ACC112 (cell line): ENCODE measurements around the gene PRRX2.

Experiments
- H2AFZ ChIP-seq: fragments of 200-600 bp; sonication (generic); one replicate; pipeline ENCODE4 v1.6.0; 2017; ENCODE audit warnings: antibody characterized with exemption, low read length; ENCODE audit not compliant: unreplicated experiment
- H3K27ac ChIP-seq: fragments of 200-600 bp; sonication (generic); 2 replicates; pipeline ENCODE4 v1.5.1; 2014; ENCODE audit warnings: low read depth, mild to moderate bottlenecking, antibody characterized with exemption, low read length, moderate library complexity
- H3K27me3 ChIP-seq: fragments of 200-600 bp; sonication (generic); 2 replicates; pipeline ENCODE4 v1.6.1; 2014; ENCODE audit warnings: mild to moderate bottlenecking, antibody characterized with exemption, low read length, moderate library complexity, mixed read lengths; ENCODE audit not compliant: insufficient read depth
- H3K36me3 ChIP-seq: fragments of 200-600 bp; sonication (generic); 2 replicates; pipeline ENCODE4 v1.6.1; 2016; ENCODE audit warnings: mild to moderate bottlenecking, antibody characterized with exemption, low read length, moderate library complexity, mixed read lengths; ENCODE audit not compliant: insufficient read depth
- H3K4me1 ChIP-seq: fragments of 200-600 bp; sonication (generic); one replicate; pipeline ENCODE4 v1.6.1; 2016; ENCODE audit warnings: low read length, mixed read lengths; ENCODE audit not compliant: insufficient read depth, unreplicated experiment, control insufficient read depth
- H3K4me3 ChIP-seq: fragments of 200-600 bp; sonication (generic); 2 replicates; pipeline ENCODE4 v1.5.1; 2014; ENCODE audit warnings: mild to moderate bottlenecking, low read depth, low read length
- H3K79me2 ChIP-seq: fragments of 200-600 bp; sonication (generic); one replicate; pipeline ENCODE4 v1.6.0; 2016; ENCODE audit warnings: low read length; ENCODE audit not compliant: control insufficient read depth, unreplicated experiment, insufficient read depth

Gene PRRX2

GRCh38 chr9:129678844-129679243 is 13.4 kb downstream of the PRRX2 start:
- Histone ChIP-seq H3K27ac (no peak overlapping the region), H2AFZ (no peak overlapping the region), H3K79me2 (peaks cover 12% of the 10 kb centered on the region)

GRCh38 chr9:129679537-129679936 is 14.1 kb downstream of the PRRX2 start:
- no peak overlapping the region for H3K27ac ChIP-seq
- H3K27me3 ChIP-seq = no peaks in the 10 kb centered on the region

More at GRCh38 chr9:129678844-129679243, 13.4 kb downstream of the PRRX2 start:
- Histone ChIP-seq H3K4me1 (no peaks in the 10 kb centered on the region), H3K36me3 (no peaks in the 10 kb centered on the region), H3K27me3 (no peaks in the 10 kb centered on the region), H3K4me3 (no peak overlapping the region)

GRCh38 chr9:129681924-129682323 is 16.5 kb downstream of the PRRX2 start:
- no peak overlapping the region for H2AFZ ChIP-seq
- no peak overlapping the region for H3K27ac ChIP-seq
- H3K36me3 ChIP-seq = no peaks in the 10 kb centered on the region
- peaks cover 9% of the 10 kb centered on the region for H3K4me1 ChIP-seq
- H3K79me2 ChIP-seq = peaks cover 5% of the 10 kb centered on the region
- H3K27me3 ChIP-seq = no peaks in the 10 kb centered on the region
- no peak overlapping the region for H3K4me3 ChIP-seq

More at GRCh38 chr9:129679537-129679936, 14.1 kb downstream of the PRRX2 start:
- H2AFZ ChIP-seq = no peak overlapping the region
- no peaks in the 10 kb centered on the region for H3K4me1 ChIP-seq
- peaks cover 12% of the 10 kb centered on the region for H3K79me2 ChIP-seq
- H3K4me3 ChIP-seq = no peak overlapping the region
- no peaks in the 10 kb centered on the region for H3K36me3 ChIP-seq

GRCh38 chr9:129682381-129682780 is 16.9 kb downstream of the PRRX2 start:
- H3K27ac ChIP-seq = no peak overlapping the region
- H2AFZ ChIP-seq = no peak overlapping the region
- no peak overlapping the region for H3K4me3 ChIP-seq
- H3K27me3 ChIP-seq = no peaks in the 10 kb centered on the region
- peaks cover 9% of the 10 kb centered on the region for H3K4me1 ChIP-seq
- H3K79me2 ChIP-seq = peaks cover 5% of the 10 kb centered on the region
- no peaks in the 10 kb centered on the region for H3K36me3 ChIP-seq

GRCh38 chr9:129685220-129685932 is 19.9 kb downstream of the PRRX2 start:
- no peaks in the 10 kb centered on the region for H3K36me3 ChIP-seq
- H2AFZ ChIP-seq = no peak overlapping the region
- H3K79me2 ChIP-seq = peaks cover 4% of the 10 kb centered on the region
- no peak overlapping the region for H3K4me3 ChIP-seq
- H3K4me1 ChIP-seq = peaks cover 9% of the 10 kb centered on the region
- no peak overlapping the region for H3K27ac ChIP-seq
- no peaks in the 10 kb centered on the region for H3K27me3 ChIP-seq

- H3K4me1 ChIP-seq = peaks cover 9% of the 10 kb centered on the region
- no peaks in the 10 kb centered on the region for H3K27me3 ChIP-seq
- H2AFZ ChIP-seq = no peak overlapping the region
These were observed 20.4 kb downstream of the PRRX2 start for GRCh38 chr9:129685933-129686259.

GRCh38 chr9:129686736-129687135 is 21.3 kb downstream of the PRRX2 start:
- H3K4me1 ChIP-seq = peaks cover 9% of the 10 kb centered on the region
- H3K27ac ChIP-seq = no peak overlapping the region
- H3K79me2 ChIP-seq = peaks cover 4% of the 10 kb centered on the region
- no peak overlapping the region for H2AFZ ChIP-seq
- no peaks in the 10 kb centered on the region for H3K27me3 ChIP-seq
- no peak overlapping the region for H3K4me3 ChIP-seq
- H3K36me3 ChIP-seq = no peaks in the 10 kb centered on the region

More at GRCh38 chr9:129685933-129686259, 20.4 kb downstream of the PRRX2 start:
- H3K4me3 ChIP-seq = no peak overlapping the region
- peaks cover 4% of the 10 kb centered on the region for H3K79me2 ChIP-seq
- no peaks in the 10 kb centered on the region for H3K36me3 ChIP-seq
- no peak overlapping the region for H3K27ac ChIP-seq

- Histone ChIP-seq H3K27ac (no peak overlapping the region), H3K4me1 (peaks cover 9% of the 10 kb centered on the region), H3K36me3 (no peaks in the 10 kb centered on the region; the same call in 1 of the 2 replicates), H3K4me3 (no peak overlapping the region), H3K27me3 (no peaks in the 10 kb centered on the region), H3K79me2 (peaks cover 4% of the 10 kb centered on the region), H2AFZ (no peak overlapping the region)
These were observed 21.9 kb downstream of the PRRX2 start for GRCh38 chr9:129687391-129687790.

- H2AFZ ChIP-seq = no peak overlapping the region
- no peaks in the 10 kb centered on the region; the same call in 1 of the 2 replicates for H3K36me3 ChIP-seq
- H3K4me1 ChIP-seq = peaks cover 9% of the 10 kb centered on the region
- no peak overlapping the region for H3K4me3 ChIP-seq
- H3K27ac ChIP-seq = no peak overlapping the region
- peaks cover 4% of the 10 kb centered on the region for H3K79me2 ChIP-seq
- H3K27me3 ChIP-seq = no peaks in the 10 kb centered on the region
These were observed 23.0 kb downstream of the PRRX2 start for GRCh38 chr9:129688285-129689043.

- Histone ChIP-seq H3K27me3 (no peaks in the 10 kb centered on the region), H3K4me1 (peaks cover 23% of the 10 kb centered on the region)
These were observed 27.1 kb downstream of the PRRX2 start for GRCh38 chr9:129692534-129692933.

GRCh38 chr9:129693741-129694140 is 28.3 kb downstream of the PRRX2 start:
- no peaks in the 10 kb centered on the region; the same call in 1 of the 2 replicates for H3K36me3 ChIP-seq
- H3K4me1 ChIP-seq = peaks cover 28% of the 10 kb centered on the region
- H3K4me3 ChIP-seq = no peak overlapping the region
- peak overlapping the region; percentile 36 for H3K27ac ChIP-seq
- no peak overlapping the region for H2AFZ ChIP-seq
- no peaks in the 10 kb centered on the region for H3K27me3 ChIP-seq
- H3K79me2 ChIP-seq = peaks cover 13% of the 10 kb centered on the region

More at GRCh38 chr9:129692534-129692933, 27.1 kb downstream of the PRRX2 start:
- Histone ChIP-seq H2AFZ (no peak overlapping the region), H3K36me3 (no peaks in the 10 kb centered on the region; the same call in 1 of the 2 replicates), H3K4me3 (no peak overlapping the region), H3K79me2 (peaks cover 10% of the 10 kb centered on the region), H3K27ac (no peak overlapping the region)
